ENCODE measurements around the gene CPEB3.
A peak's percentile ranks its signal among the peaks of the same experiment; 100 is the strongest.
"Not testable (repeated sequence)": the region's sequence is repeated elsewhere in the genome, so short reads cannot be mapped to it uniquely, and the experiment has no call there.

The CPEB3 gene

DNA sequence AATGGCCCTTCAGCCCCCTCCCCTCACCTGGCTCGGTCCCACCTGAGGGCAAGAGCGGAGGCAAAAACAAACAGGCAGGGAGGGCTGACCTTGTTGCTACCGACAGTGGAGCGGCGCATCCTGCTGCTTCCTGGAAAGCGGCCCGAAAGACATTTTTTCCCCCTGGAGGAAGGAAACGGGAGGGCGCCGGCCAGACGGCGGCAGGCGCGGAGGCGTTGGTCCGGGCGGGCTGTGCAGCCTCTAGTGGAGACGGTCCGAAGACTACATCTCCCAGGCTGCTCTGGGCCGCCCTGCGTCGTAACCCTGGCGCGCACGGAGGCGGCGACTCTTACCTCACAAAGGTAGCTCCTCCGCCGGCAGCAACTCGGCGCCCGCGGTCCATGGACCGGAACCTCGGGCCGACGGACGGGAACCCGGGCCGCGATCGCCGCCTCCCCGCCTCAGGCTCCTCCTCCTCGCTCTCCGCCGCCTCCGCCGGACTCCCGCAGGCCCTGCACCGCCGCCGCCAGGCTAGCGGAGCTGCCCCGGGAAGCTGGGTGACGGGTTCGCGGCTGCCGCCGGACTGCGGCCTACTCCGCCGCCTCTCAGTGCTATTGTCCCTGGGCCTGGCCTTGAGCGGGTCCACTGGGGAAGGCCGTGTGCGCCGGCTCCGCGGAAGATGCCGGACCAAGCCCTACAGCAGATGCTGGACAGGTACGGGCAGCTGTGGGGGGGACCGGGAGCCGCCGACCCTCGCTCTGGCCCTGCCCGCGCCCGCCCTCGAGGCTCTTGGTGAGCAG lies at the start of gene CPEB3, which contains the start of gene MARCHF5:
CPEB3 (minus strand) TSS at position 242 of the 779 bp plus-strand sequence. CDS start 50,728 bp downstream, outside the sequence.
MARCHF5 (plus strand) TSS at position 331 of the 779 bp plus-strand sequence; CDS start at position 659, 328 bp downstream.
- peak; percentile 73 for DNase-seq (ENCODE audit: low read depth)

DNA sequence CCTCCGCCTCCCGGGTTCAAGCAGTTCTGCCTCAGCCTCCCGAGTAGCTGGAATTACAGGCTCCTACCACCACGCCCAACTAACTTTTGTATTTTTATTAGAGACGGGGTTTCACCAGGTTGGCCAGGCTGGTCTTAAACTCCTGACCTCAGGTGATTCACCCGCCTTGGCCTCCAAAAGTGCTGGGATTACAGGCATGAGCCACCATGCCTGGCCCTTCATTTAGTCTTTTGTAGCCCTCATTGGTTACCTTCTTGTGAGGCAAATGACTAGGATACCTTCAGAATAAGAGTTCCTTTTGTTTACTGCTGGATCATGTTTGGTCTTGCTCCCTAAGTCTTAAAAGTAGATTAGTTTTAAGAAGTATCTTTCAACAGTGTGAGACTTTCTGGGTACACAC lies 39.0 kb upstream of the CPEB3 start:
- DNase-seq (ENCODE audit: low read depth), result not testable (repeated sequence)

DNA sequence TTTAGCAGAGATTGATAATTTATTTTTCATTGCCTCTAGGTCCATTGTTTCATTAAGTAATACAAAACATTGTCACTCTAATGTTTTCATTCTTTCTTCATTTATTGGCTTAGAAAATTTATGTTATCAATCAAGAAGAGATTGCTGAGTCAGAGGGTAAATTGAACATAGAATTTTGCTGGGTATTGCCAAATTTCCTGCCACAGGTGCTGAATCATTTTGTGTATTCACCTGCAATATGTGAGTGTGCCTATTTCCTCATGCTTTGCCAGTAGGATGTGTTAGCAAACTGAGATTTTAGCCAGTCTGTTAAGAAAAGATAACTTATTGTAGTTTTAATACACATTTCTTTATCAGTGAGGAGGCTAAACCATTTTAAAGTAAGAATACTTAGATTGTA lies 38.1 kb upstream of the CPEB3 start:
- no peak for DNase-seq (ENCODE audit: low read depth)

DNA sequence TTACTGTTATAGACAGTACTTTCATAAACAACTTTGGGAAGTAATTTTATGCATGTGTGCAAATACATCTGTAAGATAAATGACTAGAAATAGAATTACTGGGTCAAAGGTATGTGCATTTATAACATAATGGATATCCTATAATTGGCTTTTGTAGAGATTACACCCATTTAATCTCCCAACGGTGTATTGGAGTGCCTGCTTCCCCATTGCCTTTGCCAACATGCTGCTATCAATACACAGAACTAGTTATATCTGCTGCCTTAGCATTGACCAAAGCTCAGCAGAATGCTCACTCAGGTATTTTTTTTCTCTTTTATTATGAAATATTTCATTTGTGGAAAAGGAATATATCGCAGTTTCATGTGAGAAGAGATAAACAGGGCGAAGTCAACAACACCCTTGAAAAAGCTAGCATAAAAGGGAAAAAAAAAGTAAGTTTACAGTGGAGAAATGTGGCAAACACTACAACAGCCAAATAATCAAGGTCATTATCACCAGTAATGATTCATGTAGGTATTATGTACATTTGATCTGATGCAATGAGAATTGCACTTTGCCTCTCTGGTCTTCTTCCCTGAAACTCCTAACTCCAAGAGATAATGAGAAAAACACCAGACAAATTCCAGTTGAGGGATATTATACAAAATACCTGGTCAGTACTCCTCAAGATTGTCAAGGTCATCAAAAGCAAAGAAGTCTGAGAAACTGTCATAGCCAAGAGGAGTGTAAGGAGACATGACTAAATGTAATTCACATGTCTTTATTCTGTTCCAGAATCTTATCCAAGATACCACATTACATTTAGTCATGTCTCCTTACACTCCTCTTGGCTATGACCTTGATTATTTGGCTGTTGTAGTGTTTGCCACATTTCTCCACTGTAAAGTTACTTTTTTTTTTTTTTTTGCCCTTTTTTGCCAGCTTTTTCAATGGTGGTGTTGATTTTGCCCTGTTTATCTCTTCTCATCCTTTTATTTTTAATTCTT lies 36.9 kb upstream of the CPEB3 start:
- DNase-seq (ENCODE audit: low read depth), result no peak

DNA sequence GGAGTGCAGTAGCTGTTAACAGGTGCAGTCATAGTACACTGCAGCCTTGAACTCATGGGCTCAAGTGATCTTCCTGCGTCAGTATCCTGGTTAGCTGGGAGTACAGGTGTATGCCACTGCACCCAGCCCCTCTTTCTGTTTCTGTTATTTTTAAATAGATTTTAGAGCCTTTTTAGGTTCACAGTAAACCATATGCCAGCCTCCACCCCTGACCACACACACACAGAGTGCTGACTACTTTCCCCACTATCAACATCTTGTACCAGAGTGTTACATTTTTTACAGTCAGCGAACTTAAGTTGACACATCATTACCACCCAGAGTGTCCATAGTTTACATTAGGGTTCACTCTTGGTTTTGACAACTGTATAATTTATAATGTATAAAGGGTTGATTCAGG lies 32.2 kb upstream of the CPEB3 start:
- no peak for DNase-seq (ENCODE audit: low read depth)

DNA sequence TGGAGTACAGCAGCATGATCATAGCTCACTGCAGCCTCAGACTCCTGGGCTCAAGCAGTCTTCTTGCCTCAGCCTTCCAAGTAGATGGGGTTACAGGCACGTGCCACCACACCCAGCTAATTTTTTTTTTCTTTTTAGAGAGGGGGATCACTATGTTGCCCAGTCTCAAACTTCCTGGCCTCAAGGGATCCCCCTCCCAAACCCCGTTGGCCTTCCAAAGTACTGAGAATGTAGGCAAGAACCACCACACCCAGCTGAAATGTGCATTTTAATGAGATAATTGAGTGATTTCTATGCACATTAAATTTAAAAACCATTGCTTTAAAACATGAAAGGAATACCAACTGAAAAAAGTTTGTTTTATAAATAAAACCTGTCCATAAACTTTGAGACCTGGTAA lies 25.7 kb upstream of the CPEB3 start:
- DNase-seq (ENCODE audit: low read depth), result no peak

DNA sequence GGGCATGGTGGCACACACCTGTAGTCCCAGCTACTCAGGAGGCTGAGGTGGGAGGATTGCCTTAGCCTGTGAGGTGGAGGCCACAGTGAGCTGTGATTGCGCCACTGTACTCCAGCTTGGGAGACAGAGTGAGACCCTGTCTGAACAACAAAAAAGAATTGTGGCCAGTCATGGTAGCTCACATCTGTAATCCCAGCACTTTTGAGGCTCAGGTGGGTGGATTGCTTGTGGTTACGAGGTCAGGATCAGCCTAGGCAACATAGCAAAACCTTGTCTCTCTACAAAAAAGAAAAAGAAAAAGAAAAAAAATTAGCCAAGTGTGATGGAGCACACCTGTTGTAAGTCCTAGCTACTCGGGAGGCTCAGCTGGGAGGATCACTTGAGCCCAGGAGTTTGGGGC lies 22.9 kb upstream of the CPEB3 start:
- no peak for DNase-seq (ENCODE audit: low read depth)

DNA sequence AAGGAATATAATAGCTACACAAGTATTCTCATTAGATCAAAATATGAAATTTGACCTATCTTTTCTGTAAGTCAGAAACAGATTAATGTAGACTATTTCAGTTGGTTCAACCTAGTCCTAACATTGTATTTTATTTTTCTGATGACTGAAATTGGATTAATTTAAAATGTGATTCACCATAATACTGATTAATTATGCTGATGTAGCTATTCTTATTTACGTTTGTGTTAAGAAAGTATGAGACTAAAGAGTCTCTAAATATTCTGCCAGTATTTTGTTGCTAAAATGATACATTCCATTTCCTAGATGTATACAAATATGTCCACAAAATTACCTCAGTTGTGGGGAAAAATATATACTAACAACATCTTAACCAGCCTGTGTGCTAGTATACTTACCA lies 18.4 kb upstream of the CPEB3 start:
- no peak for DNase-seq (ENCODE audit: low read depth)

DNA sequence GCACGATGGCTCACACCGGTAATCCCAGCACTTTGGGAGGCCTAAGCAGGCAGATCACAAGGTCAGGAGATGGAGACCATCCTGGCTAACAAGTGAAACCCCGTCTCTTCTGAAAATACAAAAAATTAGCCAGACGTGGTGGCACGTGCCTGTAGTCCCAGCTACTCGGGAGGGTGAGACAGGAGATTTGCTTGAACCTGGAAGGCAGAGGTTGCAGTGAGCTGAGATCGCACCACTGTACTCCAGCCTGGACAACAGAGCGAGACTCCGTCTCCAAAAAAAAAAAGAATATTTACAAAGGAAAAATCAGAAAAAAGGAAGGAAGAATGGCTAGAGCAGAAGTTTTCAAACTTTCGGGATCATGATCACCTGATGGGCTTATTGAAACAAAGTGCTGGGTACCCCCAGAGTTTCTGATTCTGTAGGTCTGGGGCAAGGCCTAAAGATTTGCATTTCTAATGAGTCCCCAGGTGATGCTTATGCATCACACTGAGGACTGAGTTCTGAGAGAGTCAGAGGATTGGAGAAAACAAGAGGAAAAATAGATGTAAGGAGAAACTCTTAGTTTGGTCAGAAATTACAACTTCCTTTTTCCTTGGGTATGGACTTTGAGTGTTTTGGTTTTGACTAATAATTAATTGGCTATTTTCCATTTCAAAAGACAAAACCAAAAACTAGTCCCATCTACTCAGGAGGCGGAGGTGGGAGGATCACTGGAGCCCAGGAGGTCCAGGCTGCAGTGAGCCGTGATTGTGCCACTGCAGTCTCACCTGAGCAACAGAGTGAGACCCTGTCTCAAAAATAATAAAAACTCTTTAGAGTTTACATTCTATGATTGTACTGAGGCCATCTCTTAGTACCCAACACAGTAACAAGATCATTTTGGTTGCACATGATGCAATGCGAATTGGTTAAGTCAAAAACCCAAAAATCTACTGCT lies 14.5 kb upstream of the CPEB3 start:
- DNase-seq (ENCODE audit: low read depth), result no peak

DNA sequence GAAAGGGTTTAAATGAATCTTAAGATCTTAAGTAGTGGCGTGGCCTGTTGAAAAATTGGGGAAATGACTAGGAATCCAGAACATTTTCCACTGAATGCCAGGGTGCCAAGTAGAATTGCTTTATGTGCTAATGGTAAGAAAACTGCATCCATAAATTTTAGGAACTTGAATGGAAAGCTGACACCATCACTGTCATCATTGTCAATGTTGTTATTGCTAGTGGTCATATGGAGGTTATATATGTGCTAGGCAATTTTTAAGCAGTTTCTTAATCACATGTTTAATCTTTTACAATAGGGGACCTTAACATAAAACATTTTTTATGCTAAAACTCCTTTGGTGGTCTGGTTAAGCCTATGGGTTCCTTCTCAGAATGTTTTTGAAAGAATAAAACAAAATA lies 13.2 kb upstream of the CPEB3 start:
- no peak for DNase-seq (ENCODE audit: low read depth)

DNA sequence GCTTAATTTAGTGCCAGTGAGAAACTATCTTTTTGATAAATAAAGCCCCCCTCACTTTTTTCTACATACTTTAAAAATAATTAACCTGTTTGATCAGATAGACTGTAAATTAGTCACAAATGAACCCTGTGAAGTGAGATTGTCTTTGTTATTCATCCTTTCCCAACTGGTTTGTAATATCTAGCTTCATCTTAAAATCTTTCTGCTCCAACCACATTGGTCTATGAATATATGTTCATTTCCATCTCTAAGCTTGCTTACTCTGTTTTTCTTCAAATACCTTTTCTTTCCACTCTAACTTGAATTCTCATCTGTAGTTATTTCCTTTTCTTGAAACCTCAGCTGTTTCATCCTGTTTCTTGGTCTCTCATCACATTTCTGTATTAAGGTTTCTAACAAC lies 12.2 kb upstream of the CPEB3 start:
- DNase-seq (ENCODE audit: low read depth), result no peak

DNA sequence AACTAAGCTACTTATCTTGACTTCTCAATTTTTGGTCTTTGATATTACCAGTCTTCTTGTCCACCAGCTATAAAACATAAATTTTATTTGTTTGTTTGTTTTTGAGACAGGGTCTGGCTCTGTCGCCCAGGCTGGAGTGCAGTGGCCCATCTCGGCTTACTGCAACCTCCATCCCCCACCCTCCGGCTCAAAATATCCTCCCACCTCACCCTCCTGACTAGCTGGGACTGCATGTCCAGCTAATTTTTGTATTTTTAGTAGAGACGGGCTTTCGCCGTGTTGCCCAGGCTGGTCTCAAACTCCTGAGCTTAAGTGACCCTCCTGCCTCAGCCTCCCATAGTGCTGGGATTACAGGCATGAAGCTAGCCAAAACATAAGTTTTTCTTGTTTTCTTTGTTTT lies 7.6 kb upstream of the CPEB3 start:
- no peak for DNase-seq (ENCODE audit: low read depth)

DNA sequence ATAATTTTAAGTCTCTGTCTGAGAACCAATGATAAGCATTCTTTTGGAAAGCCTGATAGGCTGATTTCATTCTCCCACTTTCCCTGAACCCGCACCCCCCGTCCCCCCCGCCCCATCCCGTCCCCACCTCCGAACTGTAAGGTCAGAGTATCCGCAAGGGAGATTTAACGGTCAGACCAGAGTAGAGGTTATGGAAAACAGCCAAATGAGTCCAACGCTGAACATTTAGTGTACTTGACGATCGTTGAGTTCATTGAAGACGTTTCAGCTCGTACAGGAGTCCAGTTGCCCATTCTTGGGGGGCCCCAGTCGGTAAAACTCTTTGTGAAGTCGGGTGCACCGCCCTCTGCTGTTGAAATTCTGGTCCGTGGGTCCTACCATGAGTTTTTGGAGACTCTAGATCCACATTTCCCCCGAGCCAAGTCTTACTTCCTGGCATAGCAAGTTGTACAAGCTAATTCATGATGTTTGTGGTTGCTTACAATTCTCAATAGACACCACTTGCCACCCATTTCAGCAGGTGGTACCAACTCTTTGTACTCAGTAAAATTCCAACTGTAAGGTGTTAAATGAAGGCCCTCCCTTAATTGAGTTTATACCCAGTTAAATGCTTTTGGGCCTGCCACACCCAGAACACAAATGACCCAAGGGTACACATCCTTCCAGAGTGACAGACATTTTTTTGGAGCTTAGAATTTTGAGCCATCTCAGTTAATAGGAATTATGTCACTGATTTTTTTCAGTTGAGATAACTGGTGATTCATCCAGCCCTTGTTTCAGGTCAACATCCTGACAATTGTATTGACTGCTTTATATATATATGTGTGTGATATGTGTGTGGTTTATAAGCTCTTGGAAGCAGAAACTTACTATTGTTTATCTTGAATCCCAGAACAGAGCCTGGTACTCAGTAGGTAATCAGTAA lies 1.3 kb upstream of the CPEB3 start:
- DNase-seq (ENCODE audit: low read depth), result no peak

DNA sequence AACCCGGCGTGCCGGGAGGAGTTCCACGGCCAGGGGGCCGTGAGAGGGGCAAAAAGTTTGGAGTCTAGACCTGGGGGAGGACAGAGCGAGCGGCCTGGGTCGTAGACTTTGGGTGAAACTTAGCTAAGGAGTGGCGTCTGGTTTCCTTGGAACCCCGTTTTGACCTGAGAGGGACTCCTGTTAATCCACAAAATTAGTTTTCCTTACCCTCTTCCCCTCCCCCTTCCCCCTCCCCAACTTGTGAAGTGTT lies 663 bp upstream of the CPEB3 start:
- no peak for DNase-seq (ENCODE audit: low read depth)

DNA sequence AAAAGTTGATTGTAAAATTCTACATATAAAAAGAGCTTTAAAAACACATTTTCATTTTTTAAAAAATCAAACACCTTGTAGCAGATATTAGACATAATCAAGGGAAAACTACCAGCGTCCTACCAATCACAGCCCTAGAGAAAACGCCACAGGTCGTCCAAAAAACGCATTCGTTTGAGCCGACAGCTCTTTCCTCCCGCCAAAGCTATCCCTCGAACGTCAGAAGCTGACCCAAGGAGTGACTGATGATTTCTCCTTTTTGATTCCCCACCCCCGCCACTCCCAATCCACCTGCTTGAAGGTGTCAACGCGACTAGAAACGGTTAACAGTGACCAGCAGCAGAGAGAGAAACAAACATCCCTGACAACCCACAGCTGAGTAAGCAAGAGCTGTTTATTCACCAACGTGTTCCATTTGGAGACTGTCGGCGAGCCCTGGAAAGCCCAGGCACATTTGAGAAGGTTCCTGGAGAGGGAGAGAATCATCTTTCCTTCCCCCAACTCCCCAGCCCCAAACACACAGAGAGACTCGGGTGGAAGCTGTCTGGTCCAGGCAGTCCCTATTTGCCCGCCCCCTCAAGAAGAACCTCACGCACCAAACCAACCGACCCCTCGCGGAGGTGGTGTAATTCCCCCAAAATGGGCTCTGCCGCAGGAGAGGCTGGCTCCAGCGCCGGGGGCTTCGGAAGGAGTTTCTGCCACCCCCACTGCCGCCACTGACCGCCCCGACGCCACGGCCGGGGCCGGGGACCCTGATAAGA lies 622 bp downstream of the CPEB3 start:
- DNase-seq (ENCODE audit: low read depth), result no peak

DNA sequence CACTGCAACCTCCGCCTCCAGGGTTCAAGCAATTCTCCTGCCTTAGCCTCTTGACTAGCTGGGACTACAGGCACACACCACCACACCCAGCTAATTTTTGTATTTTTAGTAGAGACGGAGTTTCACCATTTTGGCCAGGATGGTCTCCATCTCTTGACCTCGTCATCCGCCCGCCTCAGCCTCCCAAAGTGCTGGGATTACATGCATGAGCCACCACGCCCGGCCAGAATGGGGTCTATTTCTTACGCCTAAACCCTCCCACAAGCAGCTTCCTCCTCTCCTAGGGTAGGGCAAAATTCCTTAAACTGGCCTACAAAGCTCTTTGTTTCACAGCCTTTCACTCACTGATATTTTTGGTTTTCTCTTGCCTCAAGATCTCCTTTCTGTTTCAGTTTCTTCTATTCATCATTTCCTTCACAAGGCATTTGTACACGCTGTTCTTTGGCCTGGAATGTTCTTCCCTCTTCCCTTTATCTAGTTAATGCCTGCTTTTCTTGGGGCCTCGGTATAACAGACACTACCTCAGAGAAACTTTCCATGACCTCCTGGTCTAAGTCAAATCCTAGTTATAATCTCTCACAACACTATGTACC lies 6.7 kb downstream of the CPEB3 start:
- no peak for DNase-seq (ENCODE audit: low read depth)

DNA sequence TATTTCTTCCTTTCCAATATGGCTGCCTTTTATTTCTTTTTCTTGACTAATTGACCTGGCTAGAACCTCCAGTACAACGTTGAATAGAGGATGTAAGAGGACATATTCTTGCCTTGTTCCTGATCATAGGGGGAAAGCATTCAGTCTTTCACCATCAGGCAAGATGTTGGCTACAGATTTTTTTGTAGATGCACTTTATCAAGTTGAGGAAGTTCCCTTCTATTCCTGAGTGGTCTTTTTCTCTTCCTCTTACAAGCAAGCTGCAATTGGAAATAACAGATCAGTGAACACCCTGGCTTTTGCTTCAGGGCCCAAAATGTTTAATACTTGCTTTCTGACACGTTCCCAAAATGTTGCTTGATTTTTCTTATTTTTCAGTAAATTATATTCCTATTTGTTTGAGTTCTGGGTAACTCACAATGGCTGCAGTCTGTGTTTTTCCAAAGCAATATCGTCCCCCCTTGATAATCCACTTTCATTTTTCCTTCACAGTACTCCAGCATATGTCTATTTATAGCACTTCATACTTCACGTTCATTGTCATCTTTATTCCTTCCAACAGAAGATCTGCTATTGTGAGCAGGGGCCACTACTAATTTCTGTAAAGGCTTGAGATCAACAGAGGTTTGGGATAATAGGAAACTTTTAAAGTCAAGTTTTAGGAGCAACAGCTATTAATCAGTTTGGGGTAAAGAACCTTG lies 11.7 kb downstream of the CPEB3 start:
- DNase-seq (ENCODE audit: low read depth), result no peak

DNA sequence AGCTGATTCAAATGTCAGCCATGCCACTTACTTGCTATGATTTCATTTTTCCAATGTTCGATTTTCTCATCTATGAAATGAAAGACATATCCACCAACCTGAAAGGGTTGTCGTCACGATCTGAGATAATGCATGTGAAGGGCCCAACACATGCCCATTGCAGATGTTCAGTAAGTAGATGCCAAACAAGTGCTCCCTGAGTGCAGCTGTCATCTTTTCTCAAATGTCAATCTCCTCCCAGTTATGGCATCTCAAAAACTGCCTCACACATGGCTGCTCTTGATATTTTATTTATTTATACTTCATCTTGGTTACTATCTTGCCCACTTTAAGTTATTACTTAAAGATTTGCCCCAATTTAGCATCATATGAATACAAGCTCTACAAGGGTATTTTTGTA lies 16.8 kb downstream of the CPEB3 start:
- no peak for DNase-seq (ENCODE audit: low read depth)

DNA sequence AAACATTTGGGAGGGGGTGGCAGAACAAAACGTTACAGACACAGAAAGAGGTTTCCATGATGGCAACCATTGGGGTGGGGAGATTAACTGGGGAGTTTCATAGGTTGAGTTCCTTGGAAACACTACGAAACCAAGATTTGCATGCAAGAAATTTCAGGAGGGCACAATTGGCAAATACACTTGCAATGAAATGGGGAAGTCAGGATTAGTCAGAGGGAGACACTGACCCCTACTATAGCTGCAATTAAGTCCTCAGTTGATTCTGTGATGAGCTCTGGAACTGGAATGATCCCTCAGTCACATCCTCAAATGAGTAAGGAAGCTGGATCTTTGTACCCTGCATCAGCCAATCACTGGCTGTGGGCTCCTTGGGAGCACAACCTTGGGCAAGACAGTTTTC lies 22.1 kb downstream of the CPEB3 start:
- no peak for DNase-seq (ENCODE audit: low read depth)
